Measurements from ENCODE around the gene RCN2.

The RCN2 gene

GRCh38 chr15:76972389-76973361, 41.1 kb downstream of the RCN2 start:
- no peak for DNase-seq
- no peaks in the 10 kb centered on the region for H3K9me3 ChIP-seq (ENCODE audit: control insufficient read depth, low read length)
- no peaks in the 10 kb centered on the region for H3K4me1 ChIP-seq (ENCODE audit: control insufficient read depth, insufficient read depth, low read length, poor library complexity, severe bottlenecking)
- no peaks in the 10 kb centered on the region for H3K27me3 ChIP-seq (replicated peaks; ENCODE audit: control insufficient read depth, insufficient read depth, low read length, poor library complexity, severe bottlenecking)
- H3K36me3 ChIP-seq (ENCODE audit: control insufficient read depth, insufficient read depth, low read length): no peaks in the 10 kb centered on the region
- H3K27ac ChIP-seq (ENCODE audit: insufficient read depth, low read length, poor library complexity, severe bottlenecking): no peak overlapping the region
- no peak overlapping the region for H3K4me3 ChIP-seq (ENCODE audit: insufficient read depth, low read depth, low read length, poor library complexity, severe bottlenecking)

- peak; percentile 37 to 44 (median 41) for DNase-seq
- no peaks in the 10 kb centered on the region for H3K4me1 ChIP-seq (ENCODE audit: control insufficient read depth, insufficient read depth, low read length, poor library complexity, severe bottlenecking)
- H3K27ac ChIP-seq (ENCODE audit: insufficient read depth, low read length, poor library complexity, severe bottlenecking): no peak overlapping the region
- no peak overlapping the region for H3K4me3 ChIP-seq (ENCODE audit: insufficient read depth, low read depth, low read length, poor library complexity, severe bottlenecking)
- no peaks in the 10 kb centered on the region for H3K9me3 ChIP-seq (ENCODE audit: control insufficient read depth, low read length)
- H3K36me3 ChIP-seq (ENCODE audit: control insufficient read depth, insufficient read depth, low read length): no peaks in the 10 kb centered on the region
- H3K27me3 ChIP-seq (replicated peaks; ENCODE audit: control insufficient read depth, insufficient read depth, low read length, poor library complexity, severe bottlenecking): no peaks in the 10 kb centered on the region
Measured at GRCh38 chr15:76973362-76973743, 41.8 kb downstream of the RCN2 start.

- no peaks in the 10 kb centered on the region for H3K9me3 ChIP-seq (ENCODE audit: control insufficient read depth, low read length)
- no peak for DNase-seq
Measured at GRCh38 chr15:76973906-76974305, 42.4 kb downstream of the RCN2 start.

GRCh38 chr15:76974456-76975036, 43.0 kb downstream of the RCN2 start:
- Histone ChIP-seq H3K4me3 (ENCODE audit: insufficient read depth, low read depth, low read length, poor library complexity, severe bottlenecking) (no peak overlapping the region), H3K9me3 (ENCODE audit: control insufficient read depth, low read length) (no peaks in the 10 kb centered on the region), H3K27ac (ENCODE audit: insufficient read depth, low read length, poor library complexity, severe bottlenecking) (no peak overlapping the region), H3K4me1 (ENCODE audit: control insufficient read depth, insufficient read depth, low read length, poor library complexity, severe bottlenecking) (no peaks in the 10 kb centered on the region), H3K36me3 (ENCODE audit: control insufficient read depth, insufficient read depth, low read length) (no peaks in the 10 kb centered on the region), H3K27me3 (replicated peaks; ENCODE audit: control insufficient read depth, insufficient read depth, low read length, poor library complexity, severe bottlenecking) (no peaks in the 10 kb centered on the region)
- no peak for DNase-seq

More at GRCh38 chr15:76973906-76974305, 42.4 kb downstream of the RCN2 start:
- Histone ChIP-seq H3K4me3 (ENCODE audit: insufficient read depth, low read depth, low read length, poor library complexity, severe bottlenecking) (no peak overlapping the region), H3K27ac (ENCODE audit: insufficient read depth, low read length, poor library complexity, severe bottlenecking) (no peak overlapping the region), H3K4me1 (ENCODE audit: control insufficient read depth, insufficient read depth, low read length, poor library complexity, severe bottlenecking) (no peaks in the 10 kb centered on the region), H3K27me3 (replicated peaks; ENCODE audit: control insufficient read depth, insufficient read depth, low read length, poor library complexity, severe bottlenecking) (no peaks in the 10 kb centered on the region), H3K36me3 (ENCODE audit: control insufficient read depth, insufficient read depth, low read length) (no peaks in the 10 kb centered on the region)

- H3K27ac ChIP-seq (ENCODE audit: insufficient read depth, low read length, poor library complexity, severe bottlenecking): no peak overlapping the region
- no peak overlapping the region for H3K4me3 ChIP-seq (ENCODE audit: insufficient read depth, low read depth, low read length, poor library complexity, severe bottlenecking)
- H3K4me1 ChIP-seq (ENCODE audit: control insufficient read depth, insufficient read depth, low read length, poor library complexity, severe bottlenecking): no peaks in the 10 kb centered on the region
- H3K36me3 ChIP-seq (ENCODE audit: control insufficient read depth, insufficient read depth, low read length): no peaks in the 10 kb centered on the region
- H3K9me3 ChIP-seq (ENCODE audit: control insufficient read depth, low read length): no peaks in the 10 kb centered on the region
- H3K27me3 ChIP-seq (replicated peaks; ENCODE audit: control insufficient read depth, insufficient read depth, low read length, poor library complexity, severe bottlenecking): no peaks in the 10 kb centered on the region
- no peak for DNase-seq
Measured at GRCh38 chr15:76976141-76976540, 44.6 kb downstream of the RCN2 start.

- DNase-seq: no peak
- H3K9me3 ChIP-seq (ENCODE audit: control insufficient read depth, low read length): no peaks in the 10 kb centered on the region
- no peaks in the 10 kb centered on the region for H3K36me3 ChIP-seq (ENCODE audit: control insufficient read depth, insufficient read depth, low read length)
- H3K4me3 ChIP-seq (ENCODE audit: insufficient read depth, low read depth, low read length, poor library complexity, severe bottlenecking): no peak overlapping the region
- H3K27ac ChIP-seq (ENCODE audit: insufficient read depth, low read length, poor library complexity, severe bottlenecking): no peak overlapping the region
- H3K27me3 ChIP-seq (replicated peaks; ENCODE audit: control insufficient read depth, insufficient read depth, low read length, poor library complexity, severe bottlenecking): no peaks in the 10 kb centered on the region
- H3K4me1 ChIP-seq (ENCODE audit: control insufficient read depth, insufficient read depth, low read length, poor library complexity, severe bottlenecking): no peaks in the 10 kb centered on the region
Measured at GRCh38 chr15:76976572-76977270, 45.2 kb downstream of the RCN2 start.

- H3K36me3 ChIP-seq (ENCODE audit: control insufficient read depth, insufficient read depth, low read length): no peaks in the 10 kb centered on the region
- no peak for DNase-seq
- H3K4me1 ChIP-seq (ENCODE audit: control insufficient read depth, insufficient read depth, low read length, poor library complexity, severe bottlenecking): no peaks in the 10 kb centered on the region
- H3K27me3 ChIP-seq (replicated peaks; ENCODE audit: control insufficient read depth, insufficient read depth, low read length, poor library complexity, severe bottlenecking): no peaks in the 10 kb centered on the region
- no peak overlapping the region for H3K4me3 ChIP-seq (ENCODE audit: insufficient read depth, low read depth, low read length, poor library complexity, severe bottlenecking)
- H3K27ac ChIP-seq (ENCODE audit: insufficient read depth, low read length, poor library complexity, severe bottlenecking): no peak overlapping the region
- no peaks in the 10 kb centered on the region for H3K9me3 ChIP-seq (ENCODE audit: control insufficient read depth, low read length)
Measured at GRCh38 chr15:76978522-76979330, 47.2 kb downstream of the RCN2 start.

- no peak overlapping the region for H3K27ac ChIP-seq (ENCODE audit: insufficient read depth, low read length, poor library complexity, severe bottlenecking)
- no peaks in the 10 kb centered on the region for H3K9me3 ChIP-seq (ENCODE audit: control insufficient read depth, low read length)
- no peaks in the 10 kb centered on the region for H3K27me3 ChIP-seq (replicated peaks; ENCODE audit: control insufficient read depth, insufficient read depth, low read length, poor library complexity, severe bottlenecking)
- H3K36me3 ChIP-seq (ENCODE audit: control insufficient read depth, insufficient read depth, low read length): no peaks in the 10 kb centered on the region
- no peak for DNase-seq
- no peaks in the 10 kb centered on the region for H3K4me1 ChIP-seq (ENCODE audit: control insufficient read depth, insufficient read depth, low read length, poor library complexity, severe bottlenecking)
- H3K4me3 ChIP-seq (ENCODE audit: insufficient read depth, low read depth, low read length, poor library complexity, severe bottlenecking): no peak overlapping the region
Measured at GRCh38 chr15:76979331-76979925, 47.9 kb downstream of the RCN2 start.

GRCh38 chr15:76979996-76980520, 48.5 kb downstream of the RCN2 start:
- no peak for DNase-seq
- Histone ChIP-seq H3K4me1 (ENCODE audit: control insufficient read depth, insufficient read depth, low read length, poor library complexity, severe bottlenecking) (no peaks in the 10 kb centered on the region), H3K9me3 (ENCODE audit: control insufficient read depth, low read length) (no peaks in the 10 kb centered on the region), H3K4me3 (ENCODE audit: insufficient read depth, low read depth, low read length, poor library complexity, severe bottlenecking) (no peak overlapping the region), H3K36me3 (ENCODE audit: control insufficient read depth, insufficient read depth, low read length) (no peaks in the 10 kb centered on the region), H3K27me3 (replicated peaks; ENCODE audit: control insufficient read depth, insufficient read depth, low read length, poor library complexity, severe bottlenecking) (no peaks in the 10 kb centered on the region), H3K27ac (ENCODE audit: insufficient read depth, low read length, poor library complexity, severe bottlenecking) (no peak overlapping the region)

Measured in effector memory CD4-positive, alpha-beta T cell (primary cell).